Gastroesophageal sphincter (tissue), 4 donors: ENCODE results near the gene PLXNA1. TPM values are rescaled to one million over a fixed set of nuclear protein-coding genes. Genes with fewer than 3 reads are reported as not detected.
A peak's percentile ranks its signal among the peaks of the same experiment; 100 is the strongest.

Experiments used
- ATAC-seq: fragments of 150-250 bp; one replicate; pipeline ENCODE4 v1.9.1; 2016; ENCODE audit warnings: mild to moderate bottlenecking, moderate library complexity
- H3K27ac ChIP-seq, 4 donors: fragments of 200-600 bp; sonication (generic) in 3 of 4; 1 replicate in 3 of 4; 2 replicates in 1 of 4; pipeline ENCODE4 v1.5.1; 2016 to 2019
- H3K27me3 ChIP-seq: fragments of 200-600 bp; sonication (generic); one replicate; pipeline ENCODE4 v1.5.1; 2019
- H3K36me3 ChIP-seq, 2 donors: fragments of 200-600 bp; sonication (generic); one replicate each; pipeline ENCODE4 v1.5.1; 2019; ENCODE audit warnings: control low read depth in 1 of 2
- H3K4me1 ChIP-seq, 3 donors: fragments of 200-600 bp; sonication (generic); 1 replicate in 2 of 3; 2 replicates in 1 of 3; pipeline ENCODE4 v1.5.1; 2016 to 2019; ENCODE audit warnings: control low read depth in 2 of 3
- H3K4me3 ChIP-seq, 2 donors: fragments of 200-600 bp; sonication (generic); one replicate each; pipeline ENCODE4 v1.5.1; 2019; ENCODE audit warnings: mild to moderate bottlenecking in 1 of 2, moderate library complexity in 1 of 2
- H3K9me3 ChIP-seq, 3 donors: fragments of 200-600 bp; sonication (generic); one replicate each; pipeline ENCODE4 v1.5.1; 2017 to 2019; ENCODE audit warnings: control low read depth in 2 of 3
- CTCF ChIP-seq, 4 experiments: fragments of 200-600 bp in 2 of 4; fragments of 450-650 bp in 2 of 4; sonication (generic) in 1 of 4; IDR thresholded peaks; one replicate each; pipeline ENCODE4 v1.5.1; 2017 to 2019; ENCODE audit warnings: antibody characterized with exemption in 4 of 4, mild to moderate bottlenecking in 2 of 4, moderate library complexity in 2 of 4
- EP300 ChIP-seq: sonication (generic); formaldehyde crosslinking; IDR thresholded peaks from one replicate; pipeline ENCODE4 v1.6.1; 2017; ENCODE audit warnings: antibody characterized with exemption, mild to moderate bottlenecking
- POLR2A ChIP-seq, 2 donors: fragments of 450-650 bp; IDR thresholded peaks; one replicate each; pipeline ENCODE4 v1.6.1; 2017; ENCODE audit warnings: antibody characterized with exemption in 2 of 2, mild to moderate bottlenecking in 2 of 2, moderate library complexity in 1 of 2
- POLR2AphosphoS5 ChIP-seq: sonication (generic); formaldehyde crosslinking; IDR thresholded peaks from one replicate; pipeline ENCODE4 v1.6.1; 2017; ENCODE audit warnings: antibody characterized with exemption
- WGBS, 2 donors: methylation state at CpG; one replicate each; pipeline ENCODE4 v1.1.5; 2018; ENCODE audit warnings: low coverage in 1 of 2; 5-methylcytosine and 5-hydroxymethylcytosine counted together
- total RNA-seq, 4 donors: library from RNA; depleted of rRNA; stranded (reverse); fragments of >200 nt; gene quantifications; one replicate each; pipeline ENCODE4 v1.1.0, GENCODE V29; 2016

Gene PLXNA1
- total RNA-seq, 4 donors from 2014 or later = 20.1 to 86.7 (median 31.9) TPM

DNA sequence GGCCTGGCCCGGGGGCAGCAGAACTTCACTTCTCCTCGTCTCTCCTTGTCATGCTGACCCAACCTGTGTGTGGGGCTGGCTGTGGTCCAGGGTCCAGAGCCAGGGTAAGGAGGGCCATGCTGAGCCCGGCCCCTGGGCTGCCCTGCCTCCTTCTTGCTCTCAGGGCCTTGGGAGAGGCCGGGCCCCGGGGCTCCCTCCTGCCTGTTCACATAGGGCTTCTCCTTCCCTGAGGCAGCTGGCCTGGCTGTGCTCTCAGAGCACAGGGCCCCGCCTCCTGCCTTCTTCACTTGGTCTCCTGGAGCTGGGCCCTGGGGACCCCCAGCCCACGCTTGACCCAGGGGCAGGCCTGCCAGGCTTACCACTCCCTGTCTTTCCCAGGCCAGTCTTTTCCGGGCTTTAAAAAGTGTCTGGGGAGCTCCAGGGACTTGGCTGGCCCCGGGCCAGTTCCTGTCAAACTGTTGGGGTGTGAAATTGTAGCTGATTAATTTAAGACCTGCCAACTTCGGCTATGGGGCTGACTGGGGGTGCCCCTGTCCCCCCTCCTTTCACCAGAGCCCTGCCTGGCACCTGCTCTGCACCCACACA lies 11.8 kb downstream of the PLXNA1 start:
- TF ChIP-seq POLR2A (IDR thresholded peaks at IDR 0.05) (no peak), POLR2AphosphoS5 (no peak), CTCF (IDR thresholded peaks at IDR 0.05) (no peak), EP300 (no peak)
- Histone ChIP-seq H3K27ac (peak overlapping the region in 3 of 4 donors; percentile 20 to 71 (median 28)), H3K9me3 (no peaks in the 10 kb centered on the region), H3K36me3 (peaks cover 0 to 25% of the 10 kb centered on the region in 2 donors), H3K4me3 (no peak overlapping the region), H3K27me3 (no peaks in the 10 kb centered on the region), H3K4me1 (peaks cover 0 to 73% (median 40%) of the 10 kb centered on the region in 3 donors)
- peak; percentile 11 for ATAC-seq
- 50% methylated on average over 2 of the region's 10 CpGs; no CpG with 5 or more reads in 1 of the 2 donors for WGBS, 2 donors

DNA sequence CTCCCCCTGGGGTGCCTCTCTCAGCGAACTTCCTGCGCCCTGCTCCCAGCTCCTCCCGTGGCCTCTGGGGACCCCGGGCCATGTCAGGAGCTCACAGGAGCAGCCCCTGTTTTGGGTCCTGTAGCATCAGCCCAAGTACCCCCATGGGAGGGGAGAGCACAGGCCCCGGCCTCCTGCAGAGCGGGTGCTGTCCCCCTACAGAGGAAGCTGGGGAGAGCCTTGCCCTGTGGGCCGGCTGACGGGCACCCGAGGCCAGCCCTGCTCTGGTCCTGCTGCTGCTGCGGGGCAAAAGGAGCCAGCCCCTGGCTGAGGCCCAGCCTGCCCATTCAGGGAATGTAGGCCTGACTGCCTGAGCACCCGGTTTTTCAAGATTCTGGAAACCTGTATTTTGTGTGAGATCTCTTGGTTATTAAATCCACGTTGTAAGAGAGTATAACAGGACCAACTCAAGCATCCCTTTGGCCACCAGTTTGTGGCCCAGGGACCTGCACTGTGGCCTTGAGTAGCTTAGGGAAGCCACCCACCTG lies 12.4 kb downstream of the PLXNA1 start:
- H3K27ac ChIP-seq = peak overlapping the region in 3 of 4 donors; percentile 20 to 71 (median 28)
- H3K4me3 ChIP-seq = no peak overlapping the region
- H3K4me1 ChIP-seq = peaks cover 0 to 74% (median 40%) of the 10 kb centered on the region in 3 donors
- H3K27me3 ChIP-seq = no peaks in the 10 kb centered on the region
- no peak for TF ChIP-seq CTCF (IDR thresholded peaks at IDR 0.05)
- TF ChIP-seq POLR2AphosphoS5 = no peak
- no peak for TF ChIP-seq POLR2A (IDR thresholded peaks at IDR 0.05)
- no peak for TF ChIP-seq EP300
- WGBS, 2 donors = 100% methylated on average over 1 of the region's 12 CpGs; no CpG with 5 or more reads in 1 of the 2 donors
- ATAC-seq = no peak
- H3K9me3 ChIP-seq = no peaks in the 10 kb centered on the region
- peaks cover 0 to 19% of the 10 kb centered on the region in 2 donors for H3K36me3 ChIP-seq

GRCh38 chr3:126995926-126996512 lies 13.1 kb downstream of the PLXNA1 start:
- no peak overlapping the region for H3K4me3 ChIP-seq
- peaks cover 0 to 72% (median 40%) of the 10 kb centered on the region in 3 donors for H3K4me1 ChIP-seq
- ATAC-seq = no peak
- no CpG with 5 or more reads among the region's 11 CpGs for WGBS, 2 donors
- H3K27ac ChIP-seq = no peak overlapping the region
- peaks cover 0 to 12% of the 10 kb centered on the region in 2 donors for H3K36me3 ChIP-seq
- H3K27me3 ChIP-seq = no peaks in the 10 kb centered on the region
- no peaks in the 10 kb centered on the region for H3K9me3 ChIP-seq
- TF ChIP-seq POLR2A (IDR thresholded peaks at IDR 0.05) (no peak), POLR2AphosphoS5 (no peak), EP300 (no peak), CTCF (IDR thresholded peaks at IDR 0.05) (no peak)

- Histone ChIP-seq H3K4me3 (no peak overlapping the region), H3K27me3 (no peaks in the 10 kb centered on the region), H3K36me3 (peaks cover 0 to 3% of the 10 kb centered on the region in 2 donors), H3K27ac (no peak overlapping the region), H3K9me3 (no peaks in the 10 kb centered on the region), H3K4me1 (peaks cover 0 to 73% (median 45%) of the 10 kb centered on the region in 3 donors)
- no peak for ATAC-seq
- TF ChIP-seq POLR2AphosphoS5 (no peak), EP300 (no peak), POLR2A (IDR thresholded peaks at IDR 0.05) (no peak), CTCF (IDR thresholded peaks at IDR 0.05) (no peak)
- WGBS, 2 donors = 90% methylated on average over 2 of the region's 7 CpGs; no CpG with 5 or more reads in 1 of the 2 donors
These were observed 14.0 kb downstream of the PLXNA1 start for GRCh38 chr3:126996905-126997304.
